ENCODE measurements around the gene PCIF1.

GRCh38 chr20:45908084-45908483, 26.4 kb upstream of the PCIF1 start:
- TF ChIP-seq NR3C1 (IDR thresholded peaks at IDR 0.05): no peak
- TF ChIP-seq, protein P1, sequence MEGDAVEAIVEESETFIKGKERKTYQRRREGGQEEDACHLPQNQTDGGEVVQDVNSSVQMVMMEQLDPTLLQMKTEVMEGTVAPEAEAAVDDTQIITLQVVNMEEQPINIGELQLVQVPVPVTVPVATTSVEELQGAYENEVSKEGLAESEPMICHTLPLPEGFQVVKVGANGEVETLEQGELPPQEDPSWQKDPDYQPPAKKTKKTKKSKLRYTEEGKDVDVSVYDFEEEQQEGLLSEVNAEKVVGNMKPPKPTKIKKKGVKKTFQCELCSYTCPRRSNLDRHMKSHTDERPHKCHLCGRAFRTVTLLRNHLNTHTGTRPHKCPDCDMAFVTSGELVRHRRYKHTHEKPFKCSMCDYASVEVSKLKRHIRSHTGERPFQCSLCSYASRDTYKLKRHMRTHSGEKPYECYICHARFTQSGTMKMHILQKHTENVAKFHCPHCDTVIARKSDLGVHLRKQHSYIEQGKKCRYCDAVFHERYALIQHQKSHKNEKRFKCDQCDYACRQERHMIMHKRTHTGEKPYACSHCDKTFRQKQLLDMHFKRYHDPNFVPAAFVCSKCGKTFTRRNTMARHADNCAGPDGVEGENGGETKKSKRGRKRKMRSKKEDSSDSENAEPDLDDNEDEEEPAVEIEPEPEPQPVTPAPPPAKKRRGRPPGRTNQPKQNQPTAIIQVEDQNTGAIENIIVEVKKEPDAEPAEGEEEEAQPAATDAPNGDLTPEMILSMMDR (IDR thresholded peaks at IDR 0.05): no peak
- TF ChIP-seq RAD21 (conservative IDR thresholded peaks at IDR 0.05 in 1 of 2, IDR thresholded peaks at IDR 0.05 in 1 of 2): no peak
- TF ChIP-seq PHF8 (IDR thresholded peaks at IDR 0.05; ENCODE audit: borderline replicate concordance, low read depth): no peak
- TF ChIP-seq, protein P2, sequence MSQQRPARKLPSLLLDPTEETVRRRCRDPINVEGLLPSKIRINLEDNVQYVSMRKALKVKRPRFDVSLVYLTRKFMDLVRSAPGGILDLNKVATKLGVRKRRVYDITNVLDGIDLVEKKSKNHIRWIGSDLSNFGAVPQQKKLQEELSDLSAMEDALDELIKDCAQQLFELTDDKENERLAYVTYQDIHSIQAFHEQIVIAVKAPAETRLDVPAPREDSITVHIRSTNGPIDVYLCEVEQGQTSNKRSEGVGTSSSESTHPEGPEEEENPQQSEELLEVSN (IDR thresholded peaks at IDR 0.05; ENCODE audit: borderline replicate concordance, low read depth): no peak
- no peak for TF ChIP-seq CHD2 (IDR thresholded peaks at IDR 0.05; ENCODE audit: low read length, partially characterized antibody)
- no peak for TF ChIP-seq POLR2A (IDR thresholded peaks at IDR 0.05; ENCODE audit: low read length)

Data from A549 (cell line).